ENCODE measurements around the gene SYK. TPM values are rescaled to one million over a fixed set of nuclear protein-coding genes. Genes with fewer than 3 reads are reported as not detected.

The SYK gene
- total RNA-seq, 2 donors from 2014 or later, result 5.0 to 7.7 TPM

Other genes with a start within 250 kb of the SYK start
- not detected for gene DIRAS2, start 159.0 kb upstream of the SYK start, total RNA-seq

Measured in T-helper 17 cell (primary cell).